Naive thymus-derived CD8-positive, alpha-beta T cell (primary cell): Measurements from ENCODE around the gene ABHD4. TPM values are rescaled to one million over a fixed set of nuclear protein-coding genes. Genes with fewer than 3 reads are reported as not detected.
A peak's percentile ranks its signal among the peaks of the same experiment; 100 is the strongest.
"Not testable (repeated sequence)": the region's sequence is repeated elsewhere in the genome, so short reads cannot be mapped to it uniquely, and the experiment has no call there.

ENCODE experiments used
- ATAC-seq, 2 donors: fragments of 150-1000 bp; cut with Tn5 transposase in 1 of 2; sonication (Bioruptor Pico), chemical (Tn5 transposase) in 1 of 2; 1 replicate in 1 of 2; 2 replicates in 1 of 2; pipeline ENCODE4 v1.10.0; 2021; ENCODE audit warnings: mild to moderate bottlenecking in 2 of 2, moderate library complexity in 2 of 2
- POLR2A ChIA-PET: fragments of 350-600 bp; sonication (Branson Sonifier 250); formaldehyde crosslinking; loops from one replicate; lab custom pipeline; 2021; ENCODE audit warnings: antibody characterized with exemption; lab: Charles Lee
- DNase-seq, 10 donors: peaks; one replicate each; pipeline versions ENCODE4 v3.0.0 to v3.0.0-alpha.2; 2020 to 2022
- H3K27ac Mint-ChIP-seq, 10 donors: one replicate each; pipeline ENCODE4 v1.8.0; 2020 to 2022; ENCODE audit warnings: mild to moderate bottlenecking in 10 of 10, mixed read lengths in 10 of 10, moderate library complexity in 4 of 10, inconsistent platforms in 1 of 10
- H3K27me3 Mint-ChIP-seq, 5 donors: one replicate each; pipeline ENCODE4 v1.8.0; 2021 to 2022; ENCODE audit warnings: mixed read lengths in 5 of 5
- H3K36me3 Mint-ChIP-seq, 3 donors: one replicate each; pipeline ENCODE4 v1.8.0; 2020 to 2022; ENCODE audit warnings: mixed read lengths in 3 of 3, mild to moderate bottlenecking in 2 of 3, inconsistent platforms in 1 of 3
- H3K4me1 Mint-ChIP-seq, 4 donors: one replicate each; pipeline ENCODE4 v1.8.0; 2021 to 2022; ENCODE audit warnings: mixed read lengths in 4 of 4
- H3K4me3 Mint-ChIP-seq, 10 donors: one replicate each; pipeline ENCODE4 v1.8.0; 2020 to 2022; ENCODE audit warnings: mild to moderate bottlenecking in 10 of 10, mixed read lengths in 10 of 10, moderate library complexity in 6 of 10, inconsistent platforms in 1 of 10
- H3K9me3 Mint-ChIP-seq, 9 donors: one replicate each; pipeline ENCODE4 v1.8.0; 2020 to 2022; ENCODE audit warnings: mixed read lengths in 9 of 9, mild to moderate bottlenecking in 3 of 9, inconsistent platforms in 1 of 9, moderate library complexity in 1 of 9
- polyA plus RNA-seq, 3 donors: library from polyadenylated mRNA; unstranded; fragments of 300-500 nt; fragmentation: Illumina TruSeq; gene quantifications; one replicate each; pipeline ENCODE4 v1.2.3, GENCODE V29; 2021
- total RNA-seq, 8 experiments: library from RNA in 2 of 8; stranded (reverse) in 2 of 8; gene quantifications; one replicate each; pipeline ENCODE4 v1.2.3 and lab custom pipeline; 2021 to 2026

Gene ABHD4
- total RNA-seq: 10 to 100 TPM; 22.2 to 22.6 TPM
- polyA plus RNA-seq: 10 to 100 TPM in 2 of 3 donors, 1 to 10 TPM in 1; 8.7 to 11.9 (median 11.1) TPM
- 3.1 to 21.8 (median 11.7) reads per million in 6 experiments for total RNA-seq (lab: John Stamatoyannopoulos, UW)

DNA sequence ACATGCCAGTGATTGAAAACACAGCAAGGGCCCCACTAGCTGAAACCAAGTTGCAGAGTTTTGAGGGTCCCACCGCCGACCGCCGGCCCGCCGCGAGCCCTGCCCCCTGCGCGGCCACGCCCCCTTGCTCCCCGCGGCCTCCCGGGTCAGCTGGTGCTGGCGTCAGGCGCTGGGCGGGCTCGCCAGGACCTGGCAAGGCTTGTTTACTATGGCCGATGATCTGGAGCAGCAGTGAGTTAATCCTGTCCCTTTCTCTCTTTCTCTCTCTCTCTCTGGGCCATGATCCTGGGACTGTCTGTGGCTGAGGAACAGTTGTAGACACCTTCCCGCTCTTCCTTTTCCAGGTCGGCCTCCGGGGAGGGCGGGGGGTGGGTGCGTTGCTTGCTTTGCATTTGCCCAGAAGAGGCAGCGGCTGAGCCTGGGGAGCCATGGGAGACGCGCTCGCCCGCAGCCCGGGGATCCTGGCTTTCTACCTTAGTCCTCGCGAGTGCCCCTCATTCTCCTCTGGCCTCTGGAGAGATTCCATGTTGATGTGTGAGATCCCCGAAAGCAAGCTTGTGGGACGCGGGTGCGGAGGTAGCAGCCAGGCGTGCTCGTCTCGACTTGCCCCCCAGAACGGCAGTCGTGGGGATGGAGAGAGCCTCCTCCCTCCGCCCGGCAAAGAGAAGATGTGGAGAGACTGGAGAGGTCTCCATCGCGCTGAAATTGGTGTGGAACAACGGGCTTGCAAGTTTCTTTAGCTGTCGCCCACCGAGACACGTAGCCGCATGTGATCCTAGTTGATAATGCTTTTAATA is at the start of gene ABHD4:
Gene ABHD4 (plus strand): TSS at position 202 of the 797 bp plus-strand sequence. CDS start 7 bp downstream, at position 209.
- H3K4me1 Mint-ChIP-seq: peaks cover 18 to 49% (median 40%) of the 10 kb centered on the region in 4 donors
- H3K9me3 Mint-ChIP-seq: no peaks in the 10 kb centered on the region
- peak within 1 kb of the TSS; percentile 91 to 99 (median 96) for H3K4me3 Mint-ChIP-seq
- peak within 1 kb of the TSS; percentile 89 to 97 (median 96) for H3K27ac Mint-ChIP-seq
- peaks cover 0 to 18% (median 18%) of the 10 kb centered on the region in 3 donors for H3K36me3 Mint-ChIP-seq
- ATAC-seq (peak; percentile 77 to 88), DNase-seq (peak; percentile 24 to 80 (median 62))
- POLR2A ChIA-PET: interaction anchor here (0.9 to 5.5 kb wide), 7 partner anchors 9 to 168 kb away, joined by 3 to 58 read pairs (median 5); partner anchors contain the start of genes DAD1 and OXA1L
- H3K27me3 Mint-ChIP-seq: no peaks in the 10 kb centered on the region

DNA sequence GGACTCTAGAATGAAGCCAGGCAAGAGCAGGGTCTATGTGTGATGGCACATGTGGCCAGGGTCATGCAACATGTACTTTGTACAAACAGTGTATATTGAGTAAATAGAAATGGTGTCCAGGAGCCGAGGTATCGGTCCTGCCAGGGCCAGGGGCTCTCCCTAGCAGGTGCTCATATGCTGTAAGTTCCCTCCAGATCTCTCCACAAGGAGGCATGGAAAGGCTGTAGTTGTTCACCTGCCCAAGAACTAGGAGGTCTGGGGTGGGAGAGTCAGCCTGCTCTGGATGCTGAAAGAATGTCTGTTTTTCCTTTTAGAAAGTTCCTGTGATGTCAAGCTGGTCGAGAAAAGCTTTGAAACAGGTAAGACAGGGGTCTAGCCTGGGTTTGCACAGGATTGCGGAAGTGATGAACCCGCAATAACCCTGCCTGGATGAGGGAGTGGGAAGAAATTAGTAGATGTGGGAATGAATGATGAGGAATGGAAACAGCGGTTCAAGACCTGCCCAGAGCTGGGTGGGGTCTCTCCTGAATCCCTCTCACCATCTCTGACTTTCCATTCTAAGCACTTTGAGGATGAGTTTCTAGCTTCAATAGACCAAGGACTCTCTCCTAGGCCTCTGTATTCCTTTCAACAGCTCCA is 48.7 kb upstream of the ABHD4 start:
- H3K4me3 Mint-ChIP-seq: peak overlapping the region; percentile 73 to 92 (median 83)
- H3K27ac Mint-ChIP-seq: peak overlapping the region; percentile 96 to 100 (median 97)
- POLR2A ChIA-PET: interaction anchor here (0.5 to 13.3 kb wide), 17 partner anchors 14 to 908 kb away, joined by 3 to 879 read pairs (median 4); no protein-coding TSS in a partner anchor
- peaks cover 24 to 90% (median 67%) of the 10 kb centered on the region in 3 donors for H3K36me3 Mint-ChIP-seq
- ATAC-seq (peak in 1 of 2 donors; percentile 2), DNase-seq (no peak)
- H3K27me3 Mint-ChIP-seq: no peaks in the 10 kb centered on the region
- H3K4me1 Mint-ChIP-seq: peaks cover 53 to 97% (median 95%) of the 10 kb centered on the region in 4 donors
- H3K9me3 Mint-ChIP-seq: no peaks in the 10 kb centered on the region

DNA sequence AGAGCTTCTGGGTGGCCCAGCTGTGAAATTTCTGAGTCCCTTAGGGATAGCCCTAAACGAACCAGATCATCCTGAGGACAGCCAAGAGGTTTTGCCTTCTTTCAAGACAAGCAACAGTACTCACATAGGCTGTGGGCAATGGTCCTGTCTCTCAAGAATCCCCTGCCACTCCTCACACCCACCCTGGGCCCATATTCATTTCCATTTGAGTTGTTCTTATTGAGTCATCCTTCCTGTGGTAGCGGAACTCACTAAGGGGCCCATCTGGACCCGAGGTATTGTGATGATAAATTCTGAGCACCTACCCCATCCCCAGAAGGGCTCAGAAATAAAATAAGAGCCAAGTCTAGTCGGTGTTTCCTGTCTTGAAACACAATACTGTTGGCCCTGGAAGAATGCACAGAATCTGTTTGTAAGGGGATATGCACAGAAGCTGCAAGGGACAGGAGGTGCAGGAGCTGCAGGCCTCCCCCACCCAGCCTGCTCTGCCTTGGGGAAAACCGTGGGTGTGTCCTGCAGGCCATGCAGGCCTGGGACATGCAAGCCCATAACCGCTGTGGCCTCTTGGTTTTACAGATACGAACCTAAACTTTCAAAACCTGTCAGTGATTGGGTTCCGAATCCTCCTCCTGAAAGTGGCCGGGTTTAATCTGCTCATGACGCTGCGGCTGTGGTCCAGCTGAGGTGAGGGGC is 48.0 kb upstream of the ABHD4 start:
- Mint-ChIP-seq H3K4me3 (peak overlapping the region; percentile 73 to 92 (median 83)), H3K27me3 (no peaks in the 10 kb centered on the region), H3K27ac (peak overlapping the region; percentile 96 to 100 (median 97)), H3K36me3 (peaks cover 24 to 83% (median 62%) of the 10 kb centered on the region in 3 donors), H3K4me1 (peaks cover 50 to 97% (median 95%) of the 10 kb centered on the region in 4 donors), H3K9me3 (no peaks in the 10 kb centered on the region)
- DNase-seq (peak in 9 of 10 donors; percentile 50 to 85 (median 62)), ATAC-seq (peak; percentile 58 to 61)
- POLR2A ChIA-PET: interaction anchor here (0.6 to 13.3 kb wide), 17 partner anchors 13 to 909 kb away, joined by 3 to 879 read pairs (median 4); partner anchors contain the start of gene DAD1

DNA sequence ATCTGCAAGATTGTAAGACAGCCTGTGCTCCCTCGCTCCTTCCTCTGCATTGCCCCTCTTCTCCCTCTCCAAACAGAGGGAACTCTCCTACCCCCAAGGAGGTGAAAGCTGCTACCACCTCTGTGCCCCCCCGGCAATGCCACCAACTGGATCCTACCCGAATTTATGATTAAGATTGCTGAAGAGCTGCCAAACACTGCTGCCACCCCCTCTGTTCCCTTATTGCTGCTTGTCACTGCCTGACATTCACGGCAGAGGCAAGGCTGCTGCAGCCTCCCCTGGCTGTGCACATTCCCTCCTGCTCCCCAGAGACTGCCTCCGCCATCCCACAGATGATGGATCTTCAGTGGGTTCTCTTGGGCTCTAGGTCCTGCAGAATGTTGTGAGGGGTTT is 46.5 kb upstream of the ABHD4 start:
- no peak for ATAC-seq
- peaks cover 0 to 4% (median 0%) of the 10 kb centered on the region in 5 donors for H3K27me3 Mint-ChIP-seq
- H3K4me1 Mint-ChIP-seq: peaks cover 56 to 97% (median 94%) of the 10 kb centered on the region in 4 donors
- peaks cover 24 to 68% (median 52%) of the 10 kb centered on the region in 3 donors for H3K36me3 Mint-ChIP-seq
- H3K27ac Mint-ChIP-seq: peak overlapping the region; percentile 96 to 100 (median 97)
- POLR2A ChIA-PET: interaction anchor here (0.9 to 13.3 kb wide), 10 partner anchors 12 to 828 kb away, joined by 3 to 879 read pairs (median 5); no protein-coding TSS in a partner anchor
- peaks cover 0 to 4% (median 0%) of the 10 kb centered on the region in 9 donors for H3K9me3 Mint-ChIP-seq
- peak in 1 of 10 donors; percentile 37 for DNase-seq
- H3K4me3 Mint-ChIP-seq: peak overlapping the region; percentile 73 to 92 (median 83)

- H3K9me3 Mint-ChIP-seq: peaks cover 0 to 4% (median 0%) of the 10 kb centered on the region in 9 donors
- peak overlapping the region; percentile 73 to 92 (median 83) for H3K4me3 Mint-ChIP-seq
- H3K27ac Mint-ChIP-seq: peak overlapping the region; percentile 96 to 100 (median 97)
- H3K27me3 Mint-ChIP-seq: peaks cover 0 to 4% (median 0%) of the 10 kb centered on the region in 5 donors
- peaks cover 24 to 62% (median 52%) of the 10 kb centered on the region in 3 donors for H3K36me3 Mint-ChIP-seq
- POLR2A ChIA-PET: interaction anchor here (0.5 to 13.3 kb wide), 14 partner anchors 11 to 828 kb away, joined by 3 to 879 read pairs (median 4); no protein-coding TSS in a partner anchor
- DNase-seq (peak in 2 of 10 donors; percentile 20 to 44), ATAC-seq (no peak)
- peaks cover 57 to 96% (median 91%) of the 10 kb centered on the region in 4 donors for H3K4me1 Mint-ChIP-seq
Measured at GRCh38 chr14:22552001-22552826, 45.9 kb upstream of the ABHD4 start.

GRCh38 chr14:22552827-22553076 is 45.3 kb upstream of the ABHD4 start:
- POLR2A ChIA-PET: interaction anchor here (0.5 to 13.3 kb wide), 13 partner anchors 11 to 829 kb away, joined by 3 to 879 read pairs (median 4); no protein-coding TSS in a partner anchor
- peak in 1 of 10 donors; percentile 9 for DNase-seq
- peak overlapping the region; percentile 96 to 100 (median 97) for H3K27ac Mint-ChIP-seq
- peaks cover 0 to 4% (median 0%) of the 10 kb centered on the region in 9 donors for H3K9me3 Mint-ChIP-seq
- no peak for ATAC-seq
- peaks cover 23 to 57% (median 49%) of the 10 kb centered on the region in 3 donors for H3K36me3 Mint-ChIP-seq
- peak overlapping the region; percentile 38 to 92 (median 82) for H3K4me3 Mint-ChIP-seq
- H3K27me3 Mint-ChIP-seq: peaks cover 0 to 4% (median 0%) of the 10 kb centered on the region in 5 donors
- H3K4me1 Mint-ChIP-seq: peaks cover 57 to 96% (median 91%) of the 10 kb centered on the region in 4 donors

DNA sequence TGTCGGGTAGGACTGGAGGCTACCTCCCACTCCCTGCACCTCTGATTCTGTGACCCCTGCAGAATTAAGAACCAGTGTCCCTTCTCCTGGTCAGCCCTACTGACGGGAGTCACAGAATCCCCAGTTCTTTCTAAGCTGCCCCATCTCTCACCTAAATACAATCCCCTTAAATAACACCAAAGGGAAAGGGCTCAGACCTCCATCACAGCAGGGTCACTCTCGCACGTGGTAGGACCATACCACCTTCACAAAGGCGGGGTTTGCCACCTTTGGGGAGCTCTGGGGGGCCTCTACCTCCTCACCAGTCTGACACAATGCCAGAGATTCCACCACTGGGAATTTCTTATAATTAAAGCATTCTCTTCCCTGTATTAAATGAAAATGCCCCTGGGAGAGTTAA is 44.7 kb upstream of the ABHD4 start:
- H3K4me3 Mint-ChIP-seq: peak overlapping the region; percentile 43 to 84 (median 75)
- DNase-seq (no peak), ATAC-seq (no peak)
- peaks cover 0 to 4% (median 0%) of the 10 kb centered on the region in 9 donors for H3K9me3 Mint-ChIP-seq
- POLR2A ChIA-PET: interaction anchor here (0.7 to 13.3 kb wide), 8 partner anchors 10 to 842 kb away, joined by 3 to 879 read pairs (median 18); no protein-coding TSS in a partner anchor
- peak overlapping the region; percentile 96 to 100 (median 97) for H3K27ac Mint-ChIP-seq
- peaks cover 17 to 50% (median 43%) of the 10 kb centered on the region in 3 donors for H3K36me3 Mint-ChIP-seq
- peaks cover 50 to 96% (median 91%) of the 10 kb centered on the region in 4 donors for H3K4me1 Mint-ChIP-seq
- H3K27me3 Mint-ChIP-seq: peaks cover 0 to 4% (median 0%) of the 10 kb centered on the region in 5 donors

GRCh38 chr14:22553861-22554497 is 44.1 kb upstream of the ABHD4 start:
- peak overlapping the region; percentile 97 to 100 (median 99) for H3K27ac Mint-ChIP-seq
- H3K4me3 Mint-ChIP-seq: peak overlapping the region; percentile 43 to 91 (median 76)
- POLR2A ChIA-PET: interaction anchor here (0.8 to 13.3 kb wide), 7 partner anchors 7 to 843 kb away, joined by 3 to 879 read pairs (median 100); no protein-coding TSS in a partner anchor
- peaks cover 52 to 96% (median 92%) of the 10 kb centered on the region in 4 donors for H3K4me1 Mint-ChIP-seq
- peak in 3 of 10 donors; percentile 43 to 53 (median 46) for DNase-seq
- not testable (repeated sequence) for ATAC-seq, H3K27me3 Mint-ChIP-seq, H3K9me3 Mint-ChIP-seq
- H3K36me3 Mint-ChIP-seq: peaks cover 14 to 44% (median 39%) of the 10 kb centered on the region in 3 donors

GRCh38 chr14:22554498-22555383 is 43.4 kb upstream of the ABHD4 start:
- DNase-seq: peak in 2 of 10 donors; percentile 16 to 25
- POLR2A ChIA-PET: interaction anchor here (1.1 to 13.3 kb wide), 18 partner anchors 8 to 831 kb away, joined by 3 to 879 read pairs (median 10); partner anchors contain the start of genes DAD1 and OXA1L
- peak overlapping the region; percentile 96 to 100 (median 99) for H3K27ac Mint-ChIP-seq
- peak overlapping the region in 9 of 10 donors; percentile 61 to 97 (median 80) for H3K4me3 Mint-ChIP-seq
- peaks cover 0 to 4% (median 0%) of the 10 kb centered on the region in 5 donors for H3K27me3 Mint-ChIP-seq
- peaks cover 53 to 95% (median 92%) of the 10 kb centered on the region in 4 donors for H3K4me1 Mint-ChIP-seq
- H3K9me3 Mint-ChIP-seq: peaks cover 0 to 4% (median 0%) of the 10 kb centered on the region in 9 donors
- H3K36me3 Mint-ChIP-seq: peaks cover 6 to 37% (median 32%) of the 10 kb centered on the region in 3 donors
- no peak for ATAC-seq
